OCI-LY7 (cell line): ENCODE results near the gene NPBWR2. TPM values are rescaled to one million over a fixed set of nuclear protein-coding genes. Genes with fewer than 3 reads are reported as not detected.
"Not testable (repeated sequence)": the region's sequence is repeated elsewhere in the genome, so short reads cannot be mapped to it uniquely, and the experiment has no call there.

Experiments
- BruUV-seq: library from RNA; stranded (reverse); fragments of 400-500 nt; replicated peaks from 2 replicates; lab custom pipeline; 2021; lab: Mats Ljungman, UMichigan
- CTCF ChIA-PET: fragments of 300-600 bp; sonication (Branson Sonifier 250); formaldehyde crosslinking; loops from one replicate; lab custom pipeline; 2022; ENCODE audit warnings: antibody characterized with exemption; ENCODE audit not compliant: unreplicated experiment; lab: Charles Lee
- POLR2A ChIA-PET: fragments of 300-600 bp; sonication (Branson Sonifier 250); formaldehyde crosslinking; loops from one replicate; lab custom pipeline; 2022; ENCODE audit warnings: antibody characterized with exemption; lab: Charles Lee
- DNase-seq: peaks from one replicate; pipeline ENCODE4 v3.0.0-alpha.2; 2015; ENCODE audit warnings: low spot score
- H2AFZ ChIP-seq: fragments of 200-600 bp; sonication (generic), shearing (Covaris generic); 2 replicates; pipeline ENCODE4 v1.6.1; 2014; ENCODE audit warnings: mild to moderate bottlenecking, antibody characterized with exemption, low read length, moderate library complexity
- H3K27ac ChIP-seq: fragments of 200-600 bp; sonication (generic); 2 replicates; pipeline ENCODE4 v1.5.1; 2014; ENCODE audit warnings: mixed run types, low read depth, mild to moderate bottlenecking, moderate library complexity, low read length, inconsistent platforms; ENCODE audit not compliant: poor library complexity, severe bottlenecking
- H3K36me3 ChIP-seq: fragments of 200-600 bp; sonication (generic); 2 replicates; pipeline ENCODE4 v1.6.1; 2014; ENCODE audit warnings: mild to moderate bottlenecking, antibody characterized with exemption, low read length, moderate library complexity, mixed read lengths; ENCODE audit not compliant: insufficient read depth
- H3K4me1 ChIP-seq: fragments of 200-600 bp; sonication (generic); 2 replicates; pipeline ENCODE4 v1.5.1; 2014; ENCODE audit warnings: mild to moderate bottlenecking, low read length; ENCODE audit not compliant: insufficient read depth, poor library complexity, severe bottlenecking
- H3K4me2 ChIP-seq: fragments of 200-600 bp; sonication (generic); 2 replicates; pipeline ENCODE4 v1.6.1; 2014; ENCODE audit warnings: mild to moderate bottlenecking, low read length
- H3K4me3 ChIP-seq: fragments of 200-600 bp; sonication (generic); 2 replicates; pipeline ENCODE4 v1.5.1; 2014; ENCODE audit warnings: mild to moderate bottlenecking, low read depth, low read length; ENCODE audit not compliant: poor library complexity, severe bottlenecking
- H3K79me2 ChIP-seq: fragments of 200-600 bp; sonication (generic); 2 replicates; pipeline ENCODE4 v1.6.1; 2016; ENCODE audit warnings: low read depth, mild to moderate bottlenecking, low read length, moderate library complexity, mixed read lengths; ENCODE audit not compliant: insufficient read depth
- H3K9me2 ChIP-seq: fragments of 200-600 bp; sonication (generic); 2 replicates; pipeline ENCODE4 v1.6.1; 2016; ENCODE audit warnings: mild to moderate bottlenecking, low read length, mixed read lengths; ENCODE audit not compliant: insufficient read depth
- H3K9me3 ChIP-seq: fragments of 200-600 bp; sonication (generic); 2 replicates; pipeline ENCODE4 v1.6.1; 2014; ENCODE audit warnings: mild to moderate bottlenecking, mixed run types, low read length, mixed read lengths
- H4K20me1 ChIP-seq: fragments of 200-600 bp; sonication (generic); 2 replicates; pipeline ENCODE4 v1.6.1; 2014; ENCODE audit warnings: mild to moderate bottlenecking, antibody characterized with exemption, low read length, moderate library complexity, mixed read lengths; ENCODE audit not compliant: insufficient read depth
- EZH2phosphoT487 ChIP-seq: fragments of 200-600 bp; sonication (generic); IDR thresholded peaks from 2 replicates; pipeline ENCODE4 v1.6.1; 2018; ENCODE audit warnings: low read depth, borderline replicate concordance, mild to moderate bottlenecking, mixed run types, antibody characterized with exemption, low read length, moderate library complexity, mixed read lengths
- intact Hi-C: fragments of 100-400 bp; cut with micrococcal nuclease; formaldehyde crosslinking; loops from one replicate; pipeline ENCODE4 v1.10.0; 2022; ENCODE audit not compliant: unreplicated experiment
- total RNA-seq, 2 experiments: library from RNA; depleted of rRNA in 1 of 2; stranded (reverse); fragments of >200 nt in 1 of 2; shearing (Covaris generic) in 1 of 2; gene quantifications; 2 replicates each; pipeline ENCODE4 v1.2.3, GENCODE V29; 2014 to 2022
- TF ChIP-seq, protein P1 (sequence below): fragments of 200-600 bp; sonication (generic); conservative IDR thresholded peaks from 2 replicates; pipeline ENCODE4 v1.5.1; 2014; ENCODE audit warnings: mild to moderate bottlenecking, antibody characterized with exemption, low read length, moderate library complexity, mixed read lengths

The NPBWR2 gene
- total RNA-seq, 2 experiments from 2014 or later: not detected

DNA sequence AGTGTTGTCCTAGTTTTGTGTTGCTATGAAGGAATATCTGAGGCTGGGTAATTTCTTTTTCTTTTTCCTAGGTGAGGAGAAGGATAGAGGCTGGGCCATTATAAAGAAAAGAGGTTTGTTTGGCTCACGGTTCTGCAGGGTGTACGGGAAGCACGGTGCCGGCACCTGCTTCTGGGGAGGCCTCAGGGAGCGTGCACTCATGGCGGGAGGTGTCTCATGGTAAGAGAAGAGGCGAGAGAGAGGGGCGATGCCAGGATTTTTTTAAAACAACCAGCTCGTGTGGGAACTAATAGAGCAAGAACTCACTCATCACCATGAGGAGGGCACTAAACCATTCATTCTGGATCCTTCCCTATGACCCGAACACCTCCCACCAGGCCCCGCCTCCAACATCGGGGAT is 14.2 kb upstream of the NPBWR2 start:
- Histone ChIP-seq H4K20me1 (no peaks in the 10 kb centered on the region), H3K9me2 (no peaks in the 10 kb centered on the region), H3K36me3 (no peaks in the 10 kb centered on the region), H2AFZ (no peak overlapping the region), H3K4me3 (no peak overlapping the region), H3K27ac (no peak overlapping the region), H3K4me1 (peaks cover 11% of the 10 kb centered on the region), H3K79me2 (no peaks in the 10 kb centered on the region), H3K4me2 (no peak overlapping the region), H3K9me3 (no peaks in the 10 kb centered on the region)
- POLR2A ChIA-PET: no interaction called here
- intact Hi-C loops: no loop called here
- DNase-seq: no peak
- TF ChIP-seq EZH2phosphoT487: no peak
- TF ChIP-seq, protein P1, sequence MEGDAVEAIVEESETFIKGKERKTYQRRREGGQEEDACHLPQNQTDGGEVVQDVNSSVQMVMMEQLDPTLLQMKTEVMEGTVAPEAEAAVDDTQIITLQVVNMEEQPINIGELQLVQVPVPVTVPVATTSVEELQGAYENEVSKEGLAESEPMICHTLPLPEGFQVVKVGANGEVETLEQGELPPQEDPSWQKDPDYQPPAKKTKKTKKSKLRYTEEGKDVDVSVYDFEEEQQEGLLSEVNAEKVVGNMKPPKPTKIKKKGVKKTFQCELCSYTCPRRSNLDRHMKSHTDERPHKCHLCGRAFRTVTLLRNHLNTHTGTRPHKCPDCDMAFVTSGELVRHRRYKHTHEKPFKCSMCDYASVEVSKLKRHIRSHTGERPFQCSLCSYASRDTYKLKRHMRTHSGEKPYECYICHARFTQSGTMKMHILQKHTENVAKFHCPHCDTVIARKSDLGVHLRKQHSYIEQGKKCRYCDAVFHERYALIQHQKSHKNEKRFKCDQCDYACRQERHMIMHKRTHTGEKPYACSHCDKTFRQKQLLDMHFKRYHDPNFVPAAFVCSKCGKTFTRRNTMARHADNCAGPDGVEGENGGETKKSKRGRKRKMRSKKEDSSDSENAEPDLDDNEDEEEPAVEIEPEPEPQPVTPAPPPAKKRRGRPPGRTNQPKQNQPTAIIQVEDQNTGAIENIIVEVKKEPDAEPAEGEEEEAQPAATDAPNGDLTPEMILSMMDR: no peak
- CTCF ChIA-PET: no interaction called here
- no TSS peak for BruUV-seq

DNA sequence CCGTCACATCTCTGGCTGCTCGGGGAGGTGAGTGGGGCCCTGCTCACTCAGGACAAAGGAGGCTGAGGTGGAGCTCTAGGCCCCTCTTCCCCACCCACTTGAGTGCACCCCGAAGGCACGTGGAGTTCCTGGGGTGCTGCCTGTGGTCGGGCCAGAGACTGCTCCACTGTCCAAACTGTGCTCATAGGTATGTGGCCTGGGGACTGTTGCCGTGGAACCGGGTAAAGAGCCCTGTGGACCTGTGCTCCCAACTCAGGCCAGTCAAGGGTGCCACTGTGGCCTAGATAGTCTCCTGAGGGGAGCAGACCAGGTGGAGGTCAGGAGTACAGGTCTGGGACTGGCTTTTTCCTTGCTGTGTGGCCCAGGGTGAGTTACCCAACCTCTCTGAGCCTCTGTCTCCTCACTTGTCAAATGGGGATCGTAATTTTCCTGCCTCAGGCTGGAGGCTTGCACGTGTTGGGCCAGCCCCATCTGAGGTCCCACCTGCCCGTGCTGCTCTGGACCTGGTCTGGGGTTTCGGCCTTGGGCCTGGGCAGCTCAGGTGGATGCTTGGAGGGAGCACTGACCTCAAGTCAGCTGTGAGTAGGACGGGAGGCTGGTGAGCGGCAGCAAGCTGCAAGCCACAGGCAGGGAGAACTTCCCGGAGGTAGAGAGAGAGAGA is 12.4 kb upstream of the NPBWR2 start:
- Histone ChIP-seq H3K4me2 (peak overlapping the region; percentile 52), H3K27ac (peak overlapping the region; percentile 9), H3K4me1 (peaks cover 11% of the 10 kb centered on the region), H3K36me3 (no peaks in the 10 kb centered on the region), H3K9me2 (no peaks in the 10 kb centered on the region), H3K79me2 (no peaks in the 10 kb centered on the region), H2AFZ (peak overlapping the region; percentile 70), H3K4me3 (peak overlapping the region; percentile 29), H4K20me1 (no peaks in the 10 kb centered on the region), H3K9me3 (no peaks in the 10 kb centered on the region)
- intact Hi-C loops: loop anchor here (1.0 kb wide), 3 partner anchors 37 to 140 kb away; no protein-coding TSS in a partner anchor
- no TSS peak for BruUV-seq
- TF ChIP-seq EZH2phosphoT487: no peak
- TF ChIP-seq, protein P1: no peak
- POLR2A ChIA-PET: interaction anchor here (0.9 to 1.2 kb wide), 2 partner anchors 68 to 392 kb away, joined by 3 read pairs; no protein-coding TSS in a partner anchor
- peak; percentile 16 for DNase-seq
- CTCF ChIA-PET: interaction anchor here (1.0 kb wide), 3 partner anchors 65 to 139 kb away, joined by 3 read pairs; partner anchors contain the start of gene PRPF6

DNA sequence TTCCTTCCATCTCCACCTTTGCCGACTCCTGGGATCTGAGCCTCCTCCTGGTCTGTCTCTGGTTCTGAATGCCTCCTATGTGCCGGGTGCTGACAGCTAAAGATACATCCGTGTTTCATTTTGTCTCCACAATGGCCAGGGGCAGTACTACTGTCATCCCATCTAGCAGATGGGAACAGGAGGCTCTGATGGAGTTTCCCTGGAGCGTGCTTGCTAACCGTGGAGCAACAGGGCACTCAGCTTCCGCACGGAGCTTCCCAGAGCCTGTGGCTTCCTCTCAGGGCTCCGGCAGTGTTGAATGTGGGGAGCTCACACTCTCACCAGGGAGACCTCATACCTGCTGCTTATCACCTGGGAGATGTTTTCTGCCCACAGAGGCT is 11.9 kb upstream of the NPBWR2 start:
- no peaks in the 10 kb centered on the region for H3K9me2 ChIP-seq
- peaks cover 11% of the 10 kb centered on the region for H3K4me1 ChIP-seq
- H4K20me1 ChIP-seq: no peaks in the 10 kb centered on the region
- intact Hi-C loops: no loop called here
- TF ChIP-seq EZH2phosphoT487: no peak
- TF ChIP-seq, protein P1: no peak
- no TSS peak for BruUV-seq
- H3K36me3 ChIP-seq: no peaks in the 10 kb centered on the region
- no peak overlapping the region for H3K4me2 ChIP-seq
- DNase-seq: no peak
- H3K79me2 ChIP-seq: no peaks in the 10 kb centered on the region
- H2AFZ ChIP-seq: peak overlapping the region; percentile 70; the same call in 1 of the 2 replicates
- no peak overlapping the region for H3K27ac ChIP-seq
- CTCF ChIA-PET: interaction anchor here (1.0 kb wide), 2 partner anchors 65 to 81 kb away, joined by 3 read pairs; no protein-coding TSS in a partner anchor
- H3K9me3 ChIP-seq: no peaks in the 10 kb centered on the region
- no peak overlapping the region for H3K4me3 ChIP-seq
- POLR2A ChIA-PET: no interaction called here

DNA sequence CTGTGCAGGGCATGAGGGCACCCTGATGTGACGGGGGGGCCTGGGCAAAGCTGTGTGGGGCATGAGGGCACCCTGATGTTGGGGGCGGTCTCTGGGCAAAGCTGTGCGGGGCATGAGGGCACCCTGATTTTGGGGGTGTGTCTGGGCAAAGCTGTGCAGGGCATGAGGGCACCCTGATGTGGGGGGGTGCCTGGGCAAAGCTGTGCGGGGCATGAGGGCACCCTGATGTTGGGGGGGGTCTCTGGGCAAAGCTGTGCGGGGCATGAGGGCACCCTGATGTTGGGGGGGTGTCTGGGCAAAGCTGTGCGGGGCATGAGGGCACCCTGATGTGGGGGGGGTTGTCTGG is 10.0 kb upstream of the NPBWR2 start:
- H3K4me1 ChIP-seq: peaks cover 11% of the 10 kb centered on the region
- H3K36me3 ChIP-seq, H3K79me2 ChIP-seq, H2AFZ ChIP-seq, H3K27ac ChIP-seq, H3K9me2 ChIP-seq, H4K20me1 ChIP-seq, H3K4me3 ChIP-seq, DNase-seq, intact Hi-C loops, POLR2A ChIA-PET, H3K9me3 ChIP-seq, BruUV-seq, H3K4me2 ChIP-seq: not testable (repeated sequence)
- CTCF ChIA-PET: interaction anchor here (0.6 kb wide), 1 partner anchor 933 kb away, joined by 4 read pairs; no protein-coding TSS in a partner anchor
